ENCODE data around the gene OLA1.

GRCh38 chr2:174236429-174236828 lies 11.9 kb downstream of the OLA1 start:
- TF ChIP-seq CTCF (IDR thresholded peaks at IDR 0.05) (no peak), POLR2A (IDR thresholded peaks at IDR 0.05) (no peak), POLR2AphosphoS5 (IDR thresholded peaks at IDR 0.05) (no peak)

All from breast epithelium (tissue), 3 donors.